HK-2 (cell line): ENCODE data around the gene ZNF512B.
"Not testable (repeated sequence)": the region's sequence is repeated elsewhere in the genome, so short reads cannot be mapped to it uniquely, and the experiment has no call there.

Experiments used
- DNase-seq: peaks from one replicate; pipeline ENCODE4 v3.0.0-alpha.2; 2018; ENCODE audit not compliant: unreplicated experiment

The ZNF512B gene

DNA sequence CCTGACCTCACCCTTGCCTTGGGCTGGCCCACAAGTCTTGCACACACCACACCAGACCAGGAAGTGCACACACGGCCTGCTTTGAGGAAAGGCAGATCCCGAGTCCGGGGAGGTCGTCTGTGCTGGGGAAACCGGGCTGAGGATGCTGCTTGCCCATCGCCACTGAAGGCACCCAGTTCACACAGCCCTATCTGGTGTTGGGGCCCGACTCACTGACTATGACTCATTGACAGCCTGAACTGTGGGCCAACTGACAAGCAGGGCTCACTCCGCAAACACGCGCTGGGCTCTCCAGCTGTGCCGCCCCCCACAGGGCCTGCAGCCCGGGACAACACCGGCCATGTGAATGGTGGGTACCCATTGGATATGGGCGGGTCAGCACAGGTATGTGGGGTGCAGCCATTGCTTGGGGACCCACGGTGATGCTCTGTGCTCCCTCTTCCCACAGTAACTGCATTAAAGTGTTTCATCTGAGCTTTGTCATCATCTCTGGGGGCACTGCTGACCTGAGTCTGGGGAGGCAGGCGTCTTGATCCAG is 8.1 kb upstream of the ZNF512B start:
- peak; percentile 83 for DNase-seq

DNA sequence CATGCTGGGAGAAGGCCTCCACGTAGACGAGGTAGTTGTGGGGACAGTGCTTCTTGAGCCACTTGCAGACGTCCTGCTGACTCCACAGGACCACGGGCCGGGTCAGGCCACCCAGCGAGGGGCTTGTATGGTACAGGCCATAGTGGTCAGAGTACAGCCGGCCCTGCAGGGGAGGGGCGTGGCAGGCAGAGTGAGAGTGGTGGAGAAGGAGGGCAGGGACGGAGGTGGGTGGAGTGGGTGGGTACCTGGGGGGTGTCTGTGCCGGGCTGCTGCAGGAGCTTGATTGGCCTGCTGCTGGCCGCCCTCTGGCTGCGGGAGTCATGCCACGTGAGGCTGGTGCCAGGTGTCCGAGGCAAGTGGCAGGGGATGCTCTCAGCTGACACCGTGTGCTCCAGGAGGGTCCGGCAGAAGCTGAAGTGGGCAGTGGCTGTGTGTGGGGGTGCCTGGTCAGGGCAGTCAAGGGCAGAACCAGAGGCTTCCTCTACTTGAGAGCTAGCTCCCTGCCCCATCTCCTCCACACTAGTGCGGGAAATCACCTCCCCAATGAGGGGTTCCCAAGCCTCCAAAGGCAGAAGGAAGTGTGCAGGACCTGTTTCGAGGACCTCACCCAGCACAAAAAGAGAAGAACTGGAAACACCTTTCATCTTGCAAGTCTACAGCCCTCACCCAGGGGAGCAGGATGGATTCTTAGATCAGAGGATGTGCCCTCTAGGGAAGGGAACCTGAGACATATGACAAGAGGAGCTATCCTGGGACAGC is 7.4 kb upstream of the ZNF512B start:
- no peak for DNase-seq

DNA sequence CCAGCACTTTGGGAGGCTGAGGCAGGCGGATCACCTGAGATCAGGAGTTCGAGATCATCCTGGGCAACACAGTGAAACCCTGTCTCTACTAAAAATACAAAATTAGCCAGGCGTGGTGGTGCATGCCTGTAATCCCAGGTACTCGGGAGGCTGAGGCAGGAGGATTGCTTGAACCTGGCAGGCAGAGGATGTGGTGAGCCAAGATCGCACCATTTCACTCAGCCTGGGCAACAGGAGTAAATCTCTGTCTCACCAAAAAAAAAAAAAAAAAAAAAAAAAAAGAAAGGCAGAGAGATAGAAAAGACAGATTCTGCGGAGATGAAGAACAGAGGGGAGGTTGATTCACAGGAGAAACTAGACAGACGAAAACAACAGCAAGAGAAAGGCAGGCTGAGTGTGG is 6.8 kb upstream of the ZNF512B start:
- DNase-seq = not testable (repeated sequence)

DNA sequence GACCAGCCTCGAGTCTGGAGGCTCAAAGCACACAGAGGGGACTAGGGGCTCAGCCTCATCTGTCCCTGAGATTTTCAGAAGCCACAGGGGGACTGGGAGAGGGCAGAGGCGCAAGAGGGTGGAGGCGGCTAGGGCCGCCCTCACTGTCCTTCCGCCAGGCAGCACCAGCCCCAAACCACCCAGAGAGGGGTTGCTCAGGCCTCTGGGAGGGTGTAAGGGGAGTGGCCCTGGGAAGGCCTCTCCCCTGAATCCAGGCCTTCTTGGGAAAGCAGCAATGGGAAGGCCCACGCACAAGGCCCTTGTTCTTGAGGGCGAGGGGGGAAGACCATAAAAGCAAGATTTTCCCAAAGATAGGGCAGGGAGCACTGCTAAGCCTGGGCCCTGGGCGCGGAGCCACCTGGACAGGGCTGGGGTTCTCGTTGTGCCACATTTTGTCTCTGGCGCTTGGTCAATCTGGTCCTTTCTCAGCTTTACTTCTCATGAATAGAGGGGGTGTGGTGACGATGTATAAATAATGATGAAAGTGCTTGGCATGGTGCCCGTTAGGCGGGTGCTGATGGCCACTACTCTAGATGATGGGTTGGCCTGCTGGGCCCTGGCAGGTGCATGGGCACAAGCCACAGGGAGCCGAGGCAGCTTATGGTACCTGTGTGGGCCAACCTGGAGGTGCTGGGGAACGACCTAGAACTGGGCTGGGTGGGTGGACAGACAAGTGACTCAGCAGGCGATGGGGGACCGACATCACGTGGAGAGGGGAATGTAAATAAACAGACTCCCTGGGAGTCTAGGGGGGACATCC is 4.9 kb upstream of the ZNF512B start:
- DNase-seq = no peak

DNA sequence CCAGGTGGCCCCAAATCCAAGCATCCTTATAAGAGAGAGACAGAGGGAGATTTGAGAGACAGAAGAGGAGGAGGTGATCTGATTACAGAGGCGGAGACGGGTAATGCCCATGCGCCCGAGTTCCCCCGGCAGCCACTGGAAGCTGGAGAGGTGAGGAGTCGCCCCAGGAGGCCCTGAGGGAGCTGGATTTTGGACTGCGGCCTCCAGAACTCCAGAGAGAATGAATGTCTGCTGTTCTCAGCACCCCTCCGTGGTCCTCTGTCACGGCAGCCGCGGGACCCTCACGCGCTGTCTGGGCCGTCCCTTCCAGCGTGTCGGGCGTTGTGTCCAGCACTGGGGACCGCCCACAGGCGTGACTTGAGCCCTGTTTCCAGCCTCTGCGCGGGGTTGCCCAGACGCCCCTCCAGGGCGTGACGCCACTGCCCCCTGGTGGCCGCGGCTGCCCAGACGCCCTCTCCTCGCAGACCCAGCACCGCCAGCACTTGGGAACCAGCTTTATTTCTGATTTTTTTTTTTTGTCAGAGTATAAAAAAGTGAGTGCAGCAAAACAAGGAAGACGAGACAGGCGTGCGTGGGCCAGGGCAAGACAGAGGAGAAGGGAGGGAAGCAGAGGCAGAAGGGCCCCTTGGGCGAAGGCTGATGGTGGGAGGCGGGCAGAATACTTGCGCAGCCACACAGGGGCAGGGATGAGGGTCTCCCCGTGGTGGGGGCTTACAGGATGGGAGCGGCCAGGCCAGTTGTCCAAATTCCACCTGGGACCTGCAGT is 4.1 kb upstream of the ZNF512B start:
- peak; percentile 75 for DNase-seq

DNA sequence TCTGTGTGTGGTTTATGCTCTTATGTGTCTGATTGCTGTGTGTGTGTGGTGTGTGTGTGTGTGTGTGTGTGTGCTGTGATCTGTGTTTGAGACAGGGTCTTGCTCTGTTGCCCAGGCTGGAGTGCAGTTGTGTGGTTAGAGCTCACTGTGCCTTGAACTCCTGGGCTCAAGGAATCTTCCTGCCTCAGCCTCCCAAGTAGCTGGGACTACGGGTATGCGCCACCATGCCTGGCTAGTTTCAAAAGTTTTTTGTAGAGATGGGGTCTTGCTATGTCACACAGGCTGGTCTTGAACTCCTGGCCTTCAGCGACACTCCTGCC is 3.4 kb upstream of the ZNF512B start:
- DNase-seq = no peak

DNA sequence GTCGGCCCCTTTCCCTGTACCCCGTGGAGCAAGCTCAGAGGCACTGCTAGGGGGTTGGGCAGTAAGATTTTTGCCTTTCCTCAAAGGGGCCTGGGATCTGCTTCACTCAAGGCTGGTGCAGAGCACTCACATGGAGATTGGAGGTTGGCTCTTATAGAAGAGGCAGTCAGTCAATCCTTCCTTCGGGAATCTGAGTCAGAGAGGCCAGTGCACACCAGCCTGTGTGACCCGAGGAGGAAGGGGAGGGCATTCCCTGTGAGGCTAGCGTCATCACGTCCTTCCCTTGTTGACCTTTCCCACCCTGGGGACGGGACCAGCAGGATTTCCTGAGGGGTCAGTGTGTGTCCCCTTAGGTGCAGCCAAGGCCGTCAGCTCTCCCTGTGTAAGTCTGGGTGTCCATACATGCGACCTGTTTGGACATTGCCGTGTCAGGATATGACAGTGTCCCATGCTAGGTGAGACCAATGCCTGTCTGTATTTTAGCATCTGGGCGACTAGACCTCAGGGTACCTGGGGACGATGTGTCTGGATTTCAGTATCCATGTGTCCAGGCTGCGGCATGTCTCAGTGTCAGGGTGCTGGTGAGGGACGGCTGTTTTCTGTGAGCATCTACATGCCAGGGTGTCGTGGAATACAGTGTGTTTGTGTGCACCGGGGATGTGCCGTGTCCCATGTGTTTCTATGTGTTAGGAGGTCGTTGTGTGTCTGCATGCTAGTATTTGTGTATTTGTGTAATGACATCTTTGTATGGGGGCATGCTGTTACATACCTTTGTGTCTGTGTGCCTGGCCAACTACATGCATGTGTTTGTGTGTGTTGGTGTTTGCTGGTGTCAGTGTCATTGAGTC is 2.8 kb upstream of the ZNF512B start:
- no peak for DNase-seq

DNA sequence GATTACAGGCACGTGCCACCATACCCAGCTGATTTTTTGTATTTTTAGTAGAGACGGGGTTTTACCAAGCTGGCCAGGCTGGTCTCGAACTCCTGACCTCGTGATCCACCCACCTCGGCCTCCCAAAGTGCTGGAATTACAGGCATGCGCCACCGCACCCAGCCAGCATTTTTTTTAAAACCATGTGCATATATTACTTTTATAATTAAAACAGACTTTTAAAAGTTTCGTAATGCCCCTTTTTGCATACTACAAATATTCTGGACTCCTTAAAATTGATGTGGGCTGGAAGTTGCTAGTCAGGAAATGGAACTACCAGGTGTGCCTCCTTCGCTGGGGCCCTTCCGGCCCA is 2.2 kb upstream of the ZNF512B start:
- not testable (repeated sequence) for DNase-seq

DNA sequence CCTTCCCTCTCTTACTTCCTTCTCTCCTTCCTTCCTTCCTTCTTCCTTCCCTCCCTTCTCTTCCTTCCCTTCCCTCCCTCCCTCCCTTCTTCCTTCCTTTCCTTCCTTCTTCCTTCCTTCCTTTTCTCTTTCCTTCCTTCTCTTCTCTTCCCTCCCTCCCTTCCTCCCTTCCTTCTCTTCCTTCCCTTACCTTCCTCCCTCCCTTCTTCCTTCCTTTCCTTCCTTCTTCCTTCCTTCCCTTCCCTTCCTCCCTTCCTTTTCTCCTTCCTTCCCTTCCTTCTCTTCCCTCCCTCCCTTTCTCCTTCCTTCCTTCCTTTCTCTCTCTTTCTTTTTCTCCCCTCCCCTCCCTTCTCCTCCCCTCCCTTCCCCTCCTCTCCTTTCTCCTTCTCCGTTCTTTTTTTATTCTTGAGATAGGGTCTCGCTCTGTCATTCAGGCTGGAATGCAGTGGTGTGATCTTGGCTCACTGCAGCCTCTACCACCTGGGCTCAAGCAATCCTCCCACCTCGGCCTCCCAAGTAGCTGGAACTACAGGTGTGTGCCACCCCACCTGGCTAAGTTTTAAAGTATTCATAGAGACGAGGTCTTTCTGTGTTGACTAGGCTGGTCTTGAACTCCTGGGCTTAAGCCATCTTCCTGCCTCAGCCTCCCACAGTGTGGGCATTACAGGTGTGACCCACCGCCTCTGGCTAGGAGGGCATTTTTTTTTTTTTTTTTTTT is 1.1 kb upstream of the ZNF512B start:
- DNase-seq = no peak

DNA sequence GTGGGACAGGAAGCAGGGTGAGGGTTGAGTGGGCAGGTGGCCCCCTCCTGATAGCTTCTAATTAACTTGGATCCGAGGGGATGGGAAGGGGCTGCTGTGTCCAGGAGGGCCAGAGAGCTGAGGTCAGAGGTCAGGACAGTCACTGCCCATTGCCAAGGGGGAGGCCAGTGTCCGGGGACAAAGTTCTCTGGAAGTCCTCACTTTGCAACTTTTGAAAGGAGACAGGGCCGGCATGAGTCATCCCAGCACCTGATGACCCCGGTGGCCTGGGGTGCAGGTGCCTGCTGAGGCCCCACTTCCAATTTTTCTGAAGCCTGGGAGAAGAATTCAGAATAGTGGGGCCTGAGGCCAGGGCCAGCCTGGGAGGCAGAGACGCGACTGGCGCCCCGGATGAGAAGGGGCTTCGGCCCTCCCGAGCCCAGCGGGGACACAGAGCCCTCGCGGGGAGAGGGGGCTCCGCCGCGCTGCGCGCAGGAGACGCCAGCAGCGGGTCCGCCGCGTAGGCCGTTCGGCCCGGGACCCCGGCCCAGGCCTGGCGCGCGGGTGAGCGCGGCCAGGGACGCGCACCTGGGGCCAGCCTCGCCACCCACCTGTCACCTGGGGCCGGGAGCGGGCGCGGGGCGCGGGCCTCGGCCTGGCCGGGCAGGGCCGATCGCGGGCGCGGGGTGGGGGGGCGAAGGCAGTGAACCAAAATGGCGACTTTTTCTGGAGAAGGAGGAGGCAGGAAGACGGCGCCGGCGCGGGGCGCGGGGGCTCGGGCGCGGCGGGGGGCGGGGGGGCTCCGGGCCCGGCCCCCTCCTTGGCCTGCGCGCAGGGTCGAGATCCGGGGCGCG is 586 bp downstream of the ZNF512B start:
- DNase-seq = no peak

DNA sequence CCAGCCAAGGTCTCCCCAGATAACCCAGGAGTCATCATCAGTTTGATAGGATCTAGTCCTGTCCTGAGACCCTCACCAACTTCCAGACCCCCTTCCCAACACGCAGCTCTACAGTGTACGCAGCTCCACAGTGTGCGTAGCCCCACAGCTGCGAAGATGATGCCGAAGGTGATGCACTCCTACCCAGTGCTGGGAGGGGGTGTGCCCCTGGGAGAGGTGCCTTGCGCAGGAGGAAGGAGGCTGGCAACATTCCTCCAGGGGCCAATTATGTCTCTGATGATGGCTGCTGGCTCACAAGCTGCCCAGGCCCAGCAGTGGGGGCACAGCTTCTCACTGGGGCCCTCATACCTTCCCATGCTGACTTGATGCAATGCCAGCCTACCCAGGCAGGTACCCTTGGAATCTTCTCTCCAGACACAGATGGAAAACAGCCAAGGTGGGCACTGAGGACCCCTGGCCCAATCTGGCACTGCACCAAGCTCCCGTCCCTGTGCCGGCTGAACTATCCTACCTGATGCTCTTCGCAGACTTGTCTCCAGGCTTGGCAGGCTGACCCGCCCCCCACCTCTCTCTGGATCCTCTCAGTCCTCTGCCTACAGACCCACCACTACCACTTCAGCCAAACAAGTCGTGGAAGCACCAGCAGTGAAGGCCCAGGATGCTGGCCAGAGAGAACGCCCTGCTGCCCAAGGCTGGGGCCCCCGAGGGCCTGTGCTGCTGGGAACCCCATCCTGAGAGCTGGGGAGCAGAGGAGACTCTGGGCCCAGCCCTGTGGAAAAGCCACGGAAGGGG is 1.4 kb downstream of the ZNF512B start:
- no peak for DNase-seq

DNA sequence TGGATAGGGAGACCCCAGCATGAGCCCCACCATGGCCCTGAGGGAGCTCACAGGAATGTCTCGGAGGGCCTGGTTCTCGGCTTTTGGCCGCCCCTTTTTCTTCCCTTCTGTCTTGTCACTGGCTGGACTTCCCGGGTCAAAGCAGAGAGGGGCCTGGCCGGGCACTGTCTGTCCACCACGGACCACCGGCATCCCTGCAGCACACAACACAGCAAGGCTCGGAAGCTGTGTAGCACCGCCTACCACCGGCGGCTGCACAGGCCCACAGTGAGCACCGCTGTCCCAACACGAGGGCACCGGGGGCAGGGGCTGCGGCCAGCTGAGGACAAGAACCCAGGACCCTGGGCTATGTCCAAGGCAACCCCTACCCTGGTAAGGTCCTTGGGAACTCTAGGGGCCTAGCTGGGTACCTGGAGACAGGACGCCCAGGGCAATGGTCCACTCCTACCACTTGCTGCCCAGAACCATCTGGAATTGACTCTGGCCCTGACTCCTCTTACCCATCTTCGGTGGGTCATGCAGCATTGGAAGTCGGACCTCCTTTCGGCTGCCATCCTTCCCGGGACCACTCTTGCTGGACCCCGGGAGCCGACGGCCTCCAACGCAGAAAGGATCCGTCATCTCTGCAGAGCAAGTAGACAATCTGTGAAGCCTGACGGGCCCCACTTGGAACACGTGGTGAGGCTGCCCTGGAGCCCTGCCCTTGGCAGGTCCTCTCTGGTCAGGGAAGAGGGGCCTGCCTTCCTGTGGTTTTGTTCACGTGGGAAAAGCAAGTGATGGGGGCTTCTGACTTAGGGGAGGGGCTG is 2.2 kb downstream of the ZNF512B start:
- DNase-seq = no peak

DNA sequence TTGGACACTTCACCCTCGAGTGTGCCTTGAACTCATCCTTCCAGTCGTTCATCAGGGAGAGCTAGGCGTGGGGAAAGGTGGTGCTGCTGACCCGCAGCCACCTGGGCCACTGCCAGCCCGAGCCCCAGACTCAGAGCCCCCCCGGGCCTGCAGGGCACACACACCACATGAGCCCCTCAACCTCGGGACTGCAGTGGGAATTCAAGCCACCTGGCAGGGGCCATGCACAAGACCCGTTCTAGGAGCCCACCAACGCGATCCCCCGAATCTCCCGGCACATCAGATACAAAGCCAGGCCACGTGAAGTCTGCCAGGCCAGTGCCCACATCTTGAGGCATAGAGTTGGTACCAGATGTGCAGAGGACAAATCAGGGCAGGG is 2.8 kb downstream of the ZNF512B start:
- DNase-seq = no peak

DNA sequence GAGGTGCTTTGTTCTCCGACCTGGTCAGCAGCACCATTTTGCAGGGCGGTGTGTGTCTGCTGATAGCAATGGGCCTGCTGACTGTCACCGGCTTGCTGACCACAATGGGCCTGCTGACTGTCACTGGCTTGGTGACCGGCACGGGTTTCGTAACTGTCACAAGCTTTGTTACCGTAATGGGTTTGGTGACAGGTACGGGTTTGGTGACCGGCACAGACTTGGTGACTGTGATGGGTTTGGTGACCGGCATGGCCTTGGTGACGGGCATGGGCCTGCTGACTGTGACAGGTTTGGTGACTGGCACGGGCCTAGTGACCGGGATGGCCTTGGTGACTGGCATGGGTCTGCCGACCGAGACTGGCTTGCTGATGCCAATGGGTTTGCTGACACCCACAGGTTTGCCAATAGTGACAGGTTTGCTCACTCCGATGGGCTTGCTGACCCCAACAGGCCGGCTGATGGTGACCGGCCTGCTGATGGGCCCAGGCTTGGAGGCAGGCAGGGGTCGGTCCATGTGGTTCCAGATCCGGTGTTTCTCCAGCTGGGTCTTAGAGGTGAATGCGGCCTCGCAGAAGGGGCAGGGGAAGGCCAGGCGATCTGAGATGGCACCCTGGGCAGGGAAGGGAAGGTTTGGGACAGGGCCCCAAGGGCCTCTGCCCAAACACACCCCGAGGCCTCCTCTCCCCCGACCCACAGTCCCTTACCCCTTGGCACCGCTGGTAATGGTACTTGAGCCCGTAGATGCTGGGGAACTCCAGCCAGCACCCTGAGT is 3.4 kb downstream of the ZNF512B start:
- no peak for DNase-seq

DNA sequence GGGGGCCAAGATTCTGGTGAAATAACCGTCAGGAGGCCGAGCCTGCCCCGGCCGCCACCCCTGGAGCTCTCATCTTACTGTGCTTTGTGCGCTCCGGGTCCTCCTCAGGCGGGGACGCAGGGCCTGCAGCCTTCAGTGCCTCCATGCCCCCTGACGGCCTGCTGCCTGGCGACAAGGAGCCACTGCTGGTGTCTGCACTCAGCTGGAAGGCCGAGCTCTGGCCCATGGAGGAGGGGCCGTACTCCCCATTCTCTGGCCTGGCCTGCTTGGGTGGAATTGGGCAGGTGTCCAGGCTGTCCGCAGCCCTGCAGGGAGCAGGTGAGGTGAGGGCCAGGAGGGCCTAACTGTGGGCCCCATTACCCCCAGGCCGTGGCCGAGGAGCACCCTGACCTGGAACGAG is 5.3 kb downstream of the ZNF512B start:
- DNase-seq = no peak

DNA sequence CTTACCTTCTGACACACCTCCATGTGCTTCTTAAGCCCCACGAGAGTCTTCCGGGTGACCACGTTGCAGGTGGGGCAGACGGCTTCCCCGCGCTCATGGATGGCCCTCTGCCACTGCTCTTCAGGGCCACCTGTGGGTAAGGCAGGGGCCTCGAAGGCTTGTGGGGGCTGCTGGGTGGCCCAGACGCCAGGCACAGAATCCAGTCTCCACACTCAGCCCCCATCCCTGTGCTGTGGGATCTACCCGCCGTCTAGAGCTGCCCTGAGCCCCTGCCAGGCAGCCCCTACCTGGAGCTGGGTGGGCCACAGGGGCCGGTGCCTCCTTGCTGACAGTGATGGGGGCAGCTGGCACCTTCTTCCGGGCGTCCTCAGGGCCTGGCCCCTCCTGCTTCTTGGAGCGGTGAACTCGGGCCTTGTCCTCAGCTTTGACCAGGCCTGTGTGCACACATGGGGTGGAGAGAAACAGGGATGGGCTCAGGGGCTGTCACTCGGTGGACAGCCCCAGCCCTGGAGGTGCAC is 5.9 kb downstream of the ZNF512B start:
- DNase-seq = no peak

DNA sequence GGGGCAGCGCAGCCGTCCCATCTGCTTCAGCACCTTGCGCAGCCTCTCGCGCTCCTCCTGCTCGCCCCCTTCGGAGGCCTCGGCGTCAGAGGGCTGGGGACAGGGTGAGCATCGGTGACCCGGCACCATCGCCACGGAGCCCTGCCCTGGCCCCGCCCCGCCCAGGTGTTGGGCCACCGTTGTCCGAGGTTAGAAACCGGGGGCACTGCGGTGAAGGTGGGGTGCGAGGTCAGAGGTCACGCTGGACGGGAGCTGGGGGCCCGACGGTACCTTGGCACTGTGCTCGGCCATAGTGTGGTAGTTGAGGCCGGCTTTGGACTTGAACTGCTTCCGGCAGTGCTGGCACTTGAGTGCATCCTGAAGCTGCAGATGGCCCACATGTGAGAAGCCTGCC is 6.4 kb downstream of the ZNF512B start:
- no peak for DNase-seq
